GM12878 (cell line): ENCODE results near the gene TRMT10C. TPM values are rescaled to one million over a fixed set of nuclear protein-coding genes. Genes with fewer than 3 reads are reported as not detected.

Source experiments
- ATAC-seq: fragments of 200-7000 bp; cut with Tn5 transposase; 3 replicates; pipeline ENCODE4 v1.9.1; 2020; ENCODE audit warnings: mild to moderate bottlenecking, moderate library complexity
- BruUV-seq: library from RNA; stranded (reverse); fragments of 400-500 nt; replicated peaks from 2 replicates; lab custom pipeline; 2021; lab: Mats Ljungman, UMichigan
- CTCF ChIA-PET: fragments of 300-600 bp; sonication (Branson Sonifier 250); formaldehyde crosslinking; extraction: SDS; loops from one replicate; lab custom pipeline; 2021; ENCODE audit warnings: inconsistent platforms; lab: Yijun Ruan, JAX
- POLR2A ChIA-PET: fragments of 350-600 bp; formaldehyde crosslinking; extraction: SDS; loops from one replicate; lab custom pipeline; 2021; ENCODE audit warnings: inconsistent platforms; lab: Charles Lee
- RAD21 ChIA-PET: fragments of 300-600 bp; sonication (Branson Sonifier 250); formaldehyde crosslinking; loops from one replicate; lab custom pipeline; 2023; ENCODE audit warnings: antibody characterized with exemption; ENCODE audit not compliant: unreplicated experiment; lab: Charles Lee
- SMC1A ChIA-PET: fragments of 300-600 bp; sonication (Branson Sonifier 250); formaldehyde crosslinking; loops from one replicate; lab custom pipeline; 2023; ENCODE audit not compliant: unreplicated experiment, uncharacterized antibody; lab: Charles Lee
- DNase-seq: peaks from one replicate; pipeline ENCODE4 v3.0.0-alpha.2; 2011; ENCODE audit warnings: low read depth, low spot score
- FAIRE-seq: peaks from 3 replicates; lab custom pipeline; 2011; peaks lifted over from hg19 to GRCh38; lab: Jason Lieb, UNC
- H2AFZ ChIP-seq: 2 replicates; pipeline ENCODE4 v1.6.0; 2011; ENCODE audit warnings: low read depth, low read length, control low read depth; ENCODE audit not compliant: control insufficient read depth
- H3K27ac ChIP-seq: 2 replicates; pipeline ENCODE4 v1.5.1; 2011; ENCODE audit warnings: control low read depth; ENCODE audit not compliant: control insufficient read depth, insufficient read depth
- H3K27me3 ChIP-seq, 2 experiments: replicated peaks in 1 of 2; 2 replicates each; pipeline versions ENCODE4 v1.6.0 to v1.6.1; 2011; ENCODE audit warnings: low read length in 1 of 2; ENCODE audit not compliant: control insufficient read depth in 2 of 2, insufficient read depth in 2 of 2
- H3K36me3 ChIP-seq, 2 experiments: 2 replicates each; pipeline ENCODE4 v1.5.1; 2011; ENCODE audit warnings: low read length in 1 of 2; ENCODE audit not compliant: control insufficient read depth in 2 of 2, insufficient read depth in 2 of 2
- H3K4me1 ChIP-seq: 2 replicates; pipeline ENCODE4 v1.6.1; 2011; ENCODE audit warnings: mild to moderate bottlenecking, low read length, moderate library complexity, mixed read lengths; ENCODE audit not compliant: control insufficient read depth, insufficient read depth
- H3K4me2 ChIP-seq: 2 replicates; pipeline ENCODE4 v1.6.0; 2011; ENCODE audit warnings: control low read depth; ENCODE audit not compliant: control insufficient read depth, insufficient read depth
- H3K4me3 ChIP-seq: fragments of 200-600 bp; sonication (generic); 2 replicates; pipeline ENCODE4 v1.5.1; 2016
- H3K79me2 ChIP-seq: 2 replicates; pipeline ENCODE4 v1.6.0; 2011; ENCODE audit warnings: low read length; ENCODE audit not compliant: control insufficient read depth, insufficient read depth
- H3K9ac ChIP-seq: 2 replicates; pipeline ENCODE4 v1.8.0; 2011; ENCODE audit warnings: low read length, control low read depth, mixed read lengths; ENCODE audit not compliant: control insufficient read depth, insufficient read depth
- H3K9me3 ChIP-seq: replicated peaks from 3 replicates; pipeline ENCODE4 v1.5.1; 2011; ENCODE audit warnings: mild to moderate bottlenecking, low read length; ENCODE audit not compliant: control insufficient read depth, insufficient read depth
- H4K20me1 ChIP-seq: 2 replicates; pipeline ENCODE4 v1.6.0; 2011; ENCODE audit not compliant: control insufficient read depth, insufficient read depth
- ATF3 ChIP-seq: IDR thresholded peaks from 2 replicates; pipeline ENCODE4 v1.6.1; 2011; ENCODE audit warnings: low read depth, mild to moderate bottlenecking, low read length, moderate library complexity, borderline replicate concordance; ENCODE audit errors: extremely low read depth
- BRCA1 ChIP-seq: IDR thresholded peaks from 2 replicates; pipeline ENCODE4 v1.6.1; 2011; ENCODE audit warnings: low read depth, low read length, improper control_type of control experiment
- CHD2 ChIP-seq: IDR thresholded peaks from 2 replicates; pipeline ENCODE4 v1.6.1; 2011; ENCODE audit warnings: low read depth, low read length, improper control_type of control experiment, borderline replicate concordance
- CREB1 ChIP-seq: IDR thresholded peaks from 2 replicates; pipeline ENCODE4 v1.6.1; 2012; ENCODE audit warnings: low read depth, mild to moderate bottlenecking, inconsistent platforms
- PML ChIP-seq: IDR thresholded peaks from 2 replicates; pipeline ENCODE4 v1.6.1; 2012; ENCODE audit warnings: low read length, inconsistent platforms
- RAD51 ChIP-seq: fragments of 450-650 bp; IDR thresholded peaks from 2 replicates; pipeline ENCODE4 v1.6.1; 2016; ENCODE audit warnings: moderate library complexity, mild to moderate bottlenecking, inconsistent platforms
- SMAD5 ChIP-seq: IDR thresholded peaks from 2 replicates; pipeline ENCODE4 v1.6.1; 2016; ENCODE audit warnings: antibody characterized with exemption, low read depth
- SPI1 ChIP-seq: IDR thresholded peaks from 2 replicates; pipeline ENCODE4 v1.6.1; 2011; ENCODE audit warnings: low read depth, mild to moderate bottlenecking, low read length, moderate library complexity, borderline replicate concordance; ENCODE audit not compliant: insufficient read depth
- TCF12 ChIP-seq: IDR thresholded peaks from 2 replicates; pipeline ENCODE4 v1.6.1; 2011; ENCODE audit warnings: low read depth, mild to moderate bottlenecking, low read length
- USF1 ChIP-seq: IDR thresholded peaks from 2 replicates; pipeline ENCODE4 v1.6.1; 2011; ENCODE audit warnings: borderline replicate concordance, low read depth, mild to moderate bottlenecking, moderate library complexity, mixed read lengths, low read length; ENCODE audit not compliant: insufficient read depth; ENCODE audit errors: extremely low read length
- ZBTB40 ChIP-seq: fragments of 450-650 bp; IDR thresholded peaks from 2 replicates; pipeline ENCODE4 v1.6.1; 2016; ENCODE audit warnings: mild to moderate bottlenecking, moderate library complexity, borderline replicate concordance
- WGBS: methylation state at CpG from one replicate; pipeline ENCODE4 v1.1.6; 2016; ENCODE audit warnings: low lambda C conversion rate; ENCODE audit not compliant: insufficient replicate concordance, insufficient coverage; ENCODE audit errors: missing lambda C conversion rate; 5-methylcytosine and 5-hydroxymethylcytosine counted together
- in situ Hi-C: fragments of 300-500 bp; cut with MboI; formaldehyde crosslinking; loops from 9 replicates; pipeline ENCODE4 v1.14.3; 2018; ENCODE audit warnings: mixed read lengths
- intact Hi-C: fragments of 100-400 bp; cut with micrococcal nuclease; formaldehyde crosslinking; loops from one replicate; pipeline ENCODE4 v1.14.2; 2022; ENCODE audit not compliant: unreplicated experiment
- polyA plus RNA-seq, 11 experiments: library from polyadenylated mRNA; depleted of rRNA in 4 of 11; unstranded in 6 of 11; stranded (reverse) in 5 of 11; fragments of >200 nt; fragmentation: Nextera tagmentation in 4 of 11; fragmentation: Illumina TruSeq in 1 of 11; extraction: Ambion mirVana in 4 of 11; extraction: Trizol in 1 of 11; gene quantifications; 1 replicate in 1 of 11; 2 replicates in 10 of 11; pipeline versions ENCODE4 v1.2.1 to v1.2.3, GENCODE V29; 2011 to 2016; ENCODE audit warnings: inconsistent platforms in 2 of 11, missing spikeins in 2 of 11, low read depth in 1 of 11
- total RNA-seq, 4 experiments: library from RNA; depleted of rRNA in 3 of 4; stranded (reverse); fragments of >200 nt in 3 of 4; fragmentation: Illumina TruSeq in 1 of 4; extraction: Trizol in 1 of 4; gene quantifications; 2 replicates each; pipeline versions ENCODE4 v1.2.1 to v1.2.3, GENCODE V29; 2013 to 2021

TRMT10C gene
- total and polyA plus RNA-seq, 10 of the 15 experiments (the other 5 are each of a cell fraction or from before 2014, with no cell fraction given) = 33.0 to 82.1 (median 47.1) TPM

GRCh38 chr3:101513419-101513986 is 48.2 kb upstream of the TRMT10C start:
- Histone ChIP-seq H3K36me3 (no peaks in the 10 kb centered on the region), H4K20me1 (no peaks in the 10 kb centered on the region), H3K4me2 (peak overlapping the region; percentile 71; the same call in 1 of the 2 replicates), H3K4me3 (peak overlapping the region; percentile 97), H3K27ac (peak overlapping the region; percentile 97), H2AFZ (peak overlapping the region; percentile 86), H3K9ac (peak overlapping the region; percentile 91), H3K9me3 (no peaks in the 10 kb centered on the region), H3K27me3 (no peaks in the 10 kb centered on the region), H3K79me2 (peaks cover 5% of the 10 kb centered on the region; the same call in 1 of the 2 replicates), H3K4me1 (peaks cover 3% of the 10 kb centered on the region; the same call in 1 of the 2 replicates)
- ChIA-PET CTCF (interaction anchor here (0.8 to 1.1 kb wide), 3 partner anchors 10 to 208 kb away, joined by 3 read pairs; partner anchors contain the start of gene PCNP), SMC1A (interaction anchor here (0.6 to 1.2 kb wide), 4 partner anchors 9 to 258 kb away, joined by 3 read pairs; partner anchors contain the start of gene TRMT10C), POLR2A (interaction anchor here (0.8 to 1.2 kb wide), 3 partner anchors 12 to 60 kb away, joined by 3 to 4 read pairs (median 3); partner anchors contain the start of gene TRMT10C), RAD21 (interaction anchor here (0.6 to 0.8 kb wide), 2 partner anchors 60 to 472 kb away, joined by 3 read pairs; partner anchors contain the start of gene PCNP)
- WGBS = 15% methylated on average over 12 of the region's 12 CpGs
- intact Hi-C loops = loop anchor here (1.0 to 2.0 kb wide), 2 partner anchors 61 to 163 kb away; partner anchors contain the start of genes PCNP and ZBTB11
- FAIRE-seq (no peak), DNase-seq (no peak), ATAC-seq (peak; percentile 69)
- in situ Hi-C loops = no loop called here
- TSS peak; percentile 99 for BruUV-seq
- no peak for TF ChIP-seq ATF3
- peak; percentile 83 for TF ChIP-seq SPI1
- 0 out of 2 replicates have a peak, but pooled peaks have one; percentile 18 for TF ChIP-seq CREB1
- TF ChIP-seq PML = 0 out of 2 replicates have a peak, but pooled peaks have one; percentile 10
- TF ChIP-seq RAD51 = 0 out of 2 replicates have a peak, but pooled peaks have one; percentile 9
- peak; percentile 71; the same call in 1 of the 2 replicates for TF ChIP-seq BRCA1
- TF ChIP-seq USF1 = no peak
- TF ChIP-seq SMAD5 = 0 out of 2 replicates have a peak, but pooled peaks have one; percentile 52
- peak; percentile 95 for TF ChIP-seq CHD2
- peak; percentile 79; the same call in 1 of the 2 replicates for TF ChIP-seq ZBTB40
- TF ChIP-seq TCF12 = 0 out of 2 replicates have a peak, but pooled peaks have one; percentile 0
